ENCODE results near the gene FKBP7. TPM values are rescaled to one million over a fixed set of nuclear protein-coding genes. Genes with fewer than 3 reads are reported as not detected.

FKBP7 gene
- total and polyA plus RNA-seq, 2 of the 8 experiments (the other 6 are each of a cell fraction or from before 2014, with no cell fraction given), result 3.6 to 7.0 TPM

DNA sequence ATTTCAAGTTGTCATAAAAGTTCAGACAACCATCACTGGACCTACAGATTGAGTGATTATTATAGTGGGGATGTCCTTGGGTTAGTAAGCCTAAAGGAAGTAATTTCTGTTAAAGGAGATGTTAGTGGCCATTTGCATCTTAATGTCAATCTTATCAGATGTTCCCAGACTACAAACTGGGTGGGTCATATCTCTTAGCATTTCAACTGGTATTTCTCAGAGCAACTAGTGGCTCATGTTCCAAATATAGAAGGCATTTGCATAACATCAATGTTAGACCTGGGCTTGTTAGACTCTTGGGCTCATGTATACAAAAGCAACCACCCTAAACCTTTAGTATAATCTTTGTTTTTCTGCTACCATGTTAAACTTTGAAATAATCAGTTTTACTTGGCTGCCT, 19.7 kb upstream of the FKBP7 start:
- no peak overlapping the region for H2AFZ ChIP-seq (ENCODE audit: low read length)
- no peak overlapping the region for H2BK12ac ChIP-seq (ENCODE audit: low read depth, low read length)
- no peak overlapping the region for H2BK20ac ChIP-seq (ENCODE audit: low read length)
- H3K9me3 ChIP-seq (ENCODE audit: insufficient read depth in 2 of 2, low read depth in 1 of 2, low read length in 1 of 2), result no peaks in the 10 kb centered on the region
- H4K20me1 ChIP-seq (replicated peaks in 1 of 2; ENCODE audit: control insufficient read depth in 1 of 2, insufficient read depth in 2 of 2, low read length in 2 of 2), result peaks cover 0 to 1% of the 10 kb centered on the region in 2 experiments
- no peak overlapping the region; a peak in 1 of 7 replicates for H3K9ac ChIP-seq (replicated peaks in 1 of 4; ENCODE audit: extremely low read depth in 1 of 4, low read depth in 3 of 4, low read length in 3 of 4)
- H2BK15ac ChIP-seq (ENCODE audit: low read length), result no peak overlapping the region
- no peak for TF ChIP-seq JUN (IDR thresholded peaks at IDR 0.05; ENCODE audit: low read depth, low read length)
- TF ChIP-seq SP2 (IDR thresholded peaks at IDR 0.05; ENCODE audit: low read length), result no peak
- TF ChIP-seq GTF2F1 (IDR thresholded peaks at IDR 0.05; ENCODE audit: borderline replicate concordance, low read depth, low read length), result no peak
- no peak for TF ChIP-seq SRF (IDR thresholded peaks at IDR 0.05; ENCODE audit: low read depth, low read length)
- TF ChIP-seq SIN3A (conservative IDR thresholded peaks at IDR 0.05 in 1 of 2, IDR thresholded peaks at IDR 0.05 in 1 of 2; ENCODE audit: low read depth in 1 of 2, low read length in 2 of 2), result no peak
- no peak for TF ChIP-seq EZH2 (IDR thresholded peaks at IDR 0.05; ENCODE audit: low read depth, low read length, severe bottlenecking)
- TF ChIP-seq SIRT6 (IDR thresholded peaks at IDR 0.05; ENCODE audit: low read length), result no peak
- TF ChIP-seq RXRA (IDR thresholded peaks at IDR 0.05; ENCODE audit: insufficient read depth, low read depth, low read length), result no peak
- no peak for TF ChIP-seq HDAC2 (IDR thresholded peaks at IDR 0.05; ENCODE audit: borderline replicate concordance in 1 of 2, low read depth in 2 of 2, low read length in 2 of 2)
- no peak for TF ChIP-seq TAF7 (optimal IDR thresholded peaks at IDR 0.05; ENCODE audit: borderline replicate concordance, low read depth, low read length)
- H2AK5ac ChIP-seq (ENCODE audit: low read depth, low read length), result no peak overlapping the region
- no peak overlapping the region for H2BK5ac ChIP-seq (ENCODE audit: low read depth, low read length)
- no peaks in the 10 kb centered on the region for H3K79me1 ChIP-seq (ENCODE audit: low read depth, low read length)
- no peak overlapping the region for H2BK120ac ChIP-seq (replicated peaks; ENCODE audit: low read depth, low read length)
- no peak overlapping the region for H3K23ac ChIP-seq (ENCODE audit: insufficient read length)
- H4K8ac ChIP-seq (ENCODE audit: extremely low read depth, insufficient read depth, low read length), result no peak overlapping the region
- H3K79me2 ChIP-seq (ENCODE audit: control insufficient read depth in 1 of 2, insufficient read depth in 2 of 2, low read length in 2 of 2), result no peaks in the 10 kb centered on the region
- H3K56ac ChIP-seq (replicated peaks; ENCODE audit: insufficient read length, low read depth, low read length), result no peak overlapping the region
- H3K4me1 ChIP-seq (replicated peaks in 1 of 4; ENCODE audit: control insufficient read depth in 3 of 4, insufficient read depth in 4 of 4, low read length in 3 of 4), result no peaks in the 10 kb centered on the region
- peaks cover 0 to 1% (median 0%) of the 10 kb centered on the region in 4 experiments; a peak in 1 of 7 replicates for H3K27me3 ChIP-seq (replicated peaks in 1 of 4; ENCODE audit: control insufficient read depth in 3 of 4, extremely low read depth in 1 of 4, insufficient read depth in 3 of 4, low read length in 3 of 4)
- H3K4me2 ChIP-seq (ENCODE audit: insufficient read depth in 1 of 2, low read depth in 2 of 2, low read length in 2 of 2), result no peak overlapping the region
- H3K18ac ChIP-seq (ENCODE audit: extremely low read depth, low read length), result no peak overlapping the region
- H3K4ac ChIP-seq (replicated peaks; ENCODE audit: insufficient read length, low read depth, low read length), result no peak overlapping the region
- no peak overlapping the region for H4K91ac ChIP-seq (replicated peaks; ENCODE audit: insufficient read length, low read length)
- peaks cover 2 to 35% (median 15%) of the 10 kb centered on the region in 4 experiments; a peak in 7 of 8 replicates for H3K36me3 ChIP-seq (ENCODE audit: control insufficient read depth in 2 of 4, insufficient read depth in 4 of 4, low read length in 3 of 4)
- CTCF ChIA-PET (ENCODE audit: partially characterized antibody), result interaction anchor here (2.0 kb wide), 1 partner anchor 16 kb away, joined by 4 read pairs; no protein-coding TSS in a partner anchor
- no peak overlapping the region for H3K4me3 ChIP-seq (ENCODE audit: extremely low read depth in 1 of 4, insufficient read depth in 2 of 4, low read depth in 3 of 4, low read length in 4 of 4)
- no peak for FAIRE-seq
- no peak for DNase-seq (ENCODE audit: low read depth in 1 of 2, low spot score in 2 of 2)
- H3K14ac ChIP-seq (ENCODE audit: insufficient read length), result no peak overlapping the region
- H3K27ac ChIP-seq (ENCODE audit: low read depth, low read length), result no peak overlapping the region
- POLR2A ChIA-PET (ENCODE audit: partially characterized antibody), result no interaction called here
- no peaks in the 10 kb centered on the region for H3K23me2 ChIP-seq (ENCODE audit: low read depth, low read length)
- H4K5ac ChIP-seq (ENCODE audit: insufficient read length, low read depth, low read length), result no peak overlapping the region

Data from H1 (cell line).